HL-60 (cell line): ENCODE results near the gene TRIM31.

Experiments
- GABPA ChIP-seq: IDR thresholded peaks from 2 replicates; pipeline ENCODE4 v1.6.1; 2012; ENCODE audit warnings: low read depth
- POLR2AphosphoS5 ChIP-seq: IDR thresholded peaks from 2 replicates; pipeline ENCODE4 v1.6.1; 2012; ENCODE audit warnings: low read depth
- SPI1 ChIP-seq: IDR thresholded peaks from 2 replicates; pipeline ENCODE4 v1.6.1; 2012; ENCODE audit warnings: low read depth, mild to moderate bottlenecking, borderline replicate concordance
- TF ChIP-seq, protein P1 (sequence below): IDR thresholded peaks from one replicate; pipeline ENCODE4 v1.5.1; 2011; ENCODE audit warnings: low read length, control low read depth, inconsistent platforms; ENCODE audit not compliant: insufficient read depth
- TF ChIP-seq, protein P2 (sequence below): IDR thresholded peaks from 2 replicates; pipeline ENCODE4 v1.6.1; 2012; ENCODE audit warnings: low read depth; ENCODE audit not compliant: insufficient replicate concordance

DNA sequence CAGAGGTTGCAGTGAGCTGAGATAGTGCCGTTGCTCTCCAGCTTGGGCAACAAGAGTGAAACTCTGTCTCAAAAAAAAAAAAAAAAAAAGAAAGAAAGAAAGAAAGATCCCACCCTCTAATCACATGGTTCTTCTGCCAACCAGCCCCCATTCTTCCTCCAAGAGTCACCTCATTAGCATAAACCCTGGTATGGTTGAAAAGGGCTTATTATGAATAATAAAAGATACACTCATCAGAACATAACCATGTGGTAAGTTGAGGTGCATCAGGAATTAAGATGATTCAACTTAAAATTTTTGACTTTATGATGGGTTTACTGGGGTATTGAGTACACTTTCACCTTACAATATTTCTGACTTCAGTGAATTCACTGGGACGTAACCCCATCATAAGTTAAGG is 22.3 kb upstream of the TRIM31 start:
- TF ChIP-seq, protein P1, sequence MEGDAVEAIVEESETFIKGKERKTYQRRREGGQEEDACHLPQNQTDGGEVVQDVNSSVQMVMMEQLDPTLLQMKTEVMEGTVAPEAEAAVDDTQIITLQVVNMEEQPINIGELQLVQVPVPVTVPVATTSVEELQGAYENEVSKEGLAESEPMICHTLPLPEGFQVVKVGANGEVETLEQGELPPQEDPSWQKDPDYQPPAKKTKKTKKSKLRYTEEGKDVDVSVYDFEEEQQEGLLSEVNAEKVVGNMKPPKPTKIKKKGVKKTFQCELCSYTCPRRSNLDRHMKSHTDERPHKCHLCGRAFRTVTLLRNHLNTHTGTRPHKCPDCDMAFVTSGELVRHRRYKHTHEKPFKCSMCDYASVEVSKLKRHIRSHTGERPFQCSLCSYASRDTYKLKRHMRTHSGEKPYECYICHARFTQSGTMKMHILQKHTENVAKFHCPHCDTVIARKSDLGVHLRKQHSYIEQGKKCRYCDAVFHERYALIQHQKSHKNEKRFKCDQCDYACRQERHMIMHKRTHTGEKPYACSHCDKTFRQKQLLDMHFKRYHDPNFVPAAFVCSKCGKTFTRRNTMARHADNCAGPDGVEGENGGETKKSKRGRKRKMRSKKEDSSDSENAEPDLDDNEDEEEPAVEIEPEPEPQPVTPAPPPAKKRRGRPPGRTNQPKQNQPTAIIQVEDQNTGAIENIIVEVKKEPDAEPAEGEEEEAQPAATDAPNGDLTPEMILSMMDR, result no peak
- TF ChIP-seq SPI1 (no peak), POLR2AphosphoS5 (no peak), GABPA (no peak)
- TF ChIP-seq, protein P2, sequence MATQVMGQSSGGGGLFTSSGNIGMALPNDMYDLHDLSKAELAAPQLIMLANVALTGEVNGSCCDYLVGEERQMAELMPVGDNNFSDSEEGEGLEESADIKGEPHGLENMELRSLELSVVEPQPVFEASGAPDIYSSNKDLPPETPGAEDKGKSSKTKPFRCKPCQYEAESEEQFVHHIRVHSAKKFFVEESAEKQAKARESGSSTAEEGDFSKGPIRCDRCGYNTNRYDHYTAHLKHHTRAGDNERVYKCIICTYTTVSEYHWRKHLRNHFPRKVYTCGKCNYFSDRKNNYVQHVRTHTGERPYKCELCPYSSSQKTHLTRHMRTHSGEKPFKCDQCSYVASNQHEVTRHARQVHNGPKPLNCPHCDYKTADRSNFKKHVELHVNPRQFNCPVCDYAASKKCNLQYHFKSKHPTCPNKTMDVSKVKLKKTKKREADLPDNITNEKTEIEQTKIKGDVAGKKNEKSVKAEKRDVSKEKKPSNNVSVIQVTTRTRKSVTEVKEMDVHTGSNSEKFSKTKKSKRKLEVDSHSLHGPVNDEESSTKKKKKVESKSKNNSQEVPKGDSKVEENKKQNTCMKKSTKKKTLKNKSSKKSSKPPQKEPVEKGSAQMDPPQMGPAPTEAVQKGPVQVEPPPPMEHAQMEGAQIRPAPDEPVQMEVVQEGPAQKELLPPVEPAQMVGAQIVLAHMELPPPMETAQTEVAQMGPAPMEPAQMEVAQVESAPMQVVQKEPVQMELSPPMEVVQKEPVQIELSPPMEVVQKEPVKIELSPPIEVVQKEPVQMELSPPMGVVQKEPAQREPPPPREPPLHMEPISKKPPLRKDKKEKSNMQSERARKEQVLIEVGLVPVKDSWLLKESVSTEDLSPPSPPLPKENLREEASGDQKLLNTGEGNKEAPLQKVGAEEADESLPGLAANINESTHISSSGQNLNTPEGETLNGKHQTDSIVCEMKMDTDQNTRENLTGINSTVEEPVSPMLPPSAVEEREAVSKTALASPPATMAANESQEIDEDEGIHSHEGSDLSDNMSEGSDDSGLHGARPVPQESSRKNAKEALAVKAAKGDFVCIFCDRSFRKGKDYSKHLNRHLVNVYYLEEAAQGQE, result no peak
